PC-3 (cell line): ENCODE measurements around the gene STRN3.

Experiments used
- CTCF ChIP-seq: fragments of 300-600 bp; sonication (generic); conservative IDR thresholded peaks from 2 replicates; pipeline ENCODE4 v1.5.1; 2017; ENCODE audit warnings: antibody characterized with exemption, low read depth, mild to moderate bottlenecking, low read length
- EZH2 ChIP-seq: fragments of 300-600 bp; sonication (generic); IDR thresholded peaks from one replicate; pipeline ENCODE4 v1.6.1; 2017; ENCODE audit warnings: antibody characterized with exemption, mild to moderate bottlenecking, low read length; ENCODE audit not compliant: unreplicated experiment
- EZH2phosphoT487 ChIP-seq: fragments of 300-600 bp; sonication (generic); IDR thresholded peaks from 2 replicates; pipeline ENCODE4 v1.6.1; 2018; ENCODE audit warnings: mild to moderate bottlenecking, antibody characterized with exemption, low read length, borderline replicate concordance

- TF ChIP-seq CTCF (no peak), EZH2phosphoT487 (no peak), EZH2 (no peak)
These were observed 31.2 kb downstream of the STRN3 start for GRCh38 chr14:30994681-30995620.
